Left colon (tissue), 2 donors: ENCODE data around the gene MYBPC3. TPM values are rescaled to one million over a fixed set of nuclear protein-coding genes. Genes with fewer than 3 reads are reported as not detected.
A peak's percentile ranks its signal among the peaks of the same experiment; 100 is the strongest.

ENCODE experiments used
- ATAC-seq: fragments of 200-7000 bp; cut with Tn5 transposase; one replicate; pipeline ENCODE4 v1.9.1; 2020; ENCODE audit warnings: mild to moderate bottlenecking, moderate library complexity
- DNase-seq, 2 donors: peaks; one replicate each; pipeline ENCODE4 v3.0.0-alpha.2; 2020
- intact Hi-C, 2 donors: fragments of 100-400 bp; cut with DNase I in 1 of 2; cut with micrococcal nuclease in 1 of 2; formaldehyde crosslinking; loops; one replicate each; pipeline versions ENCODE4 v1.11.2 to v1.14.0; 2022; cut with DNase I, micrococcal nuclease
- total RNA-seq, 2 donors: library from RNA; stranded (reverse); fragmentation: NEBNext Ultra II Directional; extraction: Animal tissue kit (Norgen Biotek cat#: 25700); gene quantifications; one replicate each; pipeline ENCODE4 v1.2.1, GENCODE V29; 2021
- donor health status: DM: no; HTN: no; CAD: no.
- donor health status: DM: yes; HTN: yes; CAD: no.

MYBPC3 gene
- total RNA-seq, 2 donors from 2014 or later, result not detected

DNA sequence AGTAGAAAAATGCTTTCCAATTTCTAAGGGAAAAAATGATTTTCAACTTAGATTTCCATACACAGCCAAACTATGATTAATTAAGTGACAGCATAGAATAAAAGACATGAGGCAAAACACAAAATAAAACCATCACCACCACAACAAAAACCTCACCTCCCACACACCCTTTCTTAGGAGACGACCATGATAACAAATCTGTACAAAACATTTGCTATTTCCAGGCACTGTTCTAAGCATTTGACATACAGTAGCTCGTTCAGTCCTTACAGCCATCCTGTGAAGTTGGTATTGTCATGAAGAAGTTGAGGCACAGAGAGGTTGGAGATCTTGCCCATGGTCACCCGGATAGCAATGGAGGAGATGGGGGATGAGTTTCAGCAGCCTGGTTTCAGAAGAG, 17.2 kb upstream of the MYBPC3 start:
- intact Hi-C loops, result loop anchor here (10.0 kb wide), 2 partner anchors 75 to 85 kb away; partner anchors contain the start of gene RAPSN (in 1 of the 2)
- DNase-seq (no peak), ATAC-seq (no peak)

DNA sequence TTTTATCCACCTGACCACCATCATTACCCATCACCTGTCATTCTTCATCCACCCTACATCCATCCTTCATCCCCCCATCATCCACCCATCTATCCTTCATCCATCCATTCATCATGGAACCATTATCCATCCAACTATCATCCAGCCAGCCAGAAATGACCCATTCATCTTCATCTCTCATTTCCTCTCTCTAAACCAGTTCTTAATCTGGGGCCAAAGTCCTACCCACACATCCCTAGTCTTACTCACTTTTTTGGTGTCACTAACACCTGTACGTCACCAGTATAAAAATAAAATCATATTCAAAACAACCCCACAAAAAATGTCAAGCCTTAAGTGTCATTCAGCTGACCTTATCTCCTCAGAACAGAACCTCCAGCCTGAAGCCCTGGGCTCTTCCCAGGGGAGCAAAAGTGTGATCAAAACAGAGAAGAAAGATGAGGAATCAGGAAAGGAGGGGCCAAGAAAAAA, 13.6 kb upstream of the MYBPC3 start:
- DNase-seq (no peak), ATAC-seq (no peak)
- intact Hi-C loops, result no loop called here

DNA sequence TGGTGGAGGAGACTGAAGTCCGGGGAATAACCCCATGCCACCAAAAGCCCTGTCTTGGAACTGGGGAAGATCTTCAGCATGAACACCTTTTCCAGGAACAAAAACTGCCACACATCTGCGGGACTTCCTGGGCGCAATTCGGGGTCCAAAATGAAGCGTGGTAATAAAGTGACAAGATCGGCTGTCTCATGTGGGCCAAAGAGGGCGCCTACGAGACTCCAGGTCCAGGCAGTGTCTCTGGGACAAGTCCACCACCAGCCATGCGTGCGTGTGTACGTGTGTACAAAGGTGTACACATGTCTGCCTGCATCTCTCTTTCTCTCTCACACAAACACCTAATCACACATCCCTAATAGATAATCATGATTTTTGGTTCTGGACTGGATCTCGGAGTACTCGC, 8.9 kb upstream of the MYBPC3 start:
- DNase-seq, result no peak
- ATAC-seq, result no peak
- intact Hi-C loops, result no loop called here

DNA sequence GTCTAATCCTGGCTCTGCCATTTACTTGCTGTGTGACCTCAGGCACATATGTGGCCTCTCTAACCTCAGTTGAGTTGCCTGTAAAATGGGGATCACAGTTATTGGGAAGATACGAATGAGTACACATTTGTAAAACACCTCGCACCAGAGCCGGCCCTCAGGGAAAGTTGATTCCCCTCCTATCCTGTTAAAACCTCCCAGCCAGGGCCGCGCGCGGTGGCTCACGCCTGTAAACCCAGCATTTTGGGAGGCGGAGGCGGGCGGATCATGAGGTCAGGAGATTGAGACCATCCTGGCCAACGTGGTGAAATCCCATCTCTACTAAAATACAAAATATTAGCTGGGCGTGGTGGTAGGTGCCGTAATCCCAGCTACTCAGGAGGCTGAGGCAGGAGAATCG, 7.8 kb upstream of the MYBPC3 start:
- ATAC-seq, result no peak
- no peak for DNase-seq
- intact Hi-C loops, result no loop called here

DNA sequence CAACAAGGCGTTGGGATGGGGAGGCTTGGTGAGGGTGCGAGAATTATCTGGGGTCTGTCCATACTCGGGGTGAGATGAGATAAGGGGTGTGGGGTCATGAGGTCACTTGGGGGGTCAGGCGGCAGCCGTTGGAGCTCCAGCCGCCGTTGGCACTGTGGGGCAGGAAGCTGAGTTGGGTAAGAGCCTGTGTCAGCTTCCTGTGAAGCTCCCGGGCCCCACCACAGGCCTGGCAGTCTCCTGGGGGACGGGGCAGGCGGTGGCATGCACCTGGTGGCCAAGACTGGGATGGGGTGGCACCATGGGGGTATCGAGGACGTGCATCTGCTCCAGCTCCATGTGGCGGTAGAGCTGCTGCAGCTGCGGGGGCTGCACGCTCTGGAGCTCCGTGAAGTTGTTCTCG, 7.1 kb upstream of the MYBPC3 start:
- intact Hi-C loops, result no loop called here
- ATAC-seq (no peak), DNase-seq (no peak)

DNA sequence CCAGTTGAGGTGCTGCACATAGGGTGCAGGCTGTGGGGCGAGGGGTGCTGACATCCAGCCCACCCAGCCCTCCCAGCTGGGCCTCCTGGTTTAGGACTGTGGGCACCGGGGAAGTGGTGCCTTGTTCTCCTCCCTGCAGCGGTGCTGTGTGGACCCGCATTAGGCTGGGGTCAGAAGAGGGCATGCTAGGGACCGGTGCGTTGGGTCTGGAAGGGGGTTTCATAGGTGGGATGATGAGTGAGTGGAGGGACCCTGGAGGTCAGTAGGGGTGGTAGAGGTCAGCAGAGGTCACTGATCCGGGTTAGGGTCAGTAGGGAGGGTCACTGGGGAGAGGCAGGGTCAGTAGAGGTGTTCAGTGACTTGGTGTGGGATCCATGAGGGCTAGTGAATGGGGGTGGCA, 6.7 kb upstream of the MYBPC3 start:
- no peak for ATAC-seq
- DNase-seq, result no peak
- intact Hi-C loops, result no loop called here

DNA sequence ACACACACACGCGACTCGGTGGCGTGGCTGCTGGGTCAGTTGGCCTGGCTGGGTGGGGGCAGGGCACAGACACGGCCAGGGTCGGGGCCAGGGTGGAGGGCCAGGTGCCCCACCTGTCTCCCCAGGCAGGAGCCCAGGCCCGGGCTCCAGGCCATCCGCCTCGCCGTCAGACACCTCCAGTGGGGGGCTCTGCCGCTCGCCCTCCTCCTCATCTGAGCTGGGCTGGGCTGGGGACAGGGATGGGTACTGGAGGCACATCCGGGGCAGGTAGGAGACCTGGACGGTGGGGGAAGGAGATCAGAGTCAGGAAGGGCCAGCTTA, 6.2 kb upstream of the MYBPC3 start:
- intact Hi-C loops, result no loop called here
- ATAC-seq (no peak), DNase-seq (no peak)

DNA sequence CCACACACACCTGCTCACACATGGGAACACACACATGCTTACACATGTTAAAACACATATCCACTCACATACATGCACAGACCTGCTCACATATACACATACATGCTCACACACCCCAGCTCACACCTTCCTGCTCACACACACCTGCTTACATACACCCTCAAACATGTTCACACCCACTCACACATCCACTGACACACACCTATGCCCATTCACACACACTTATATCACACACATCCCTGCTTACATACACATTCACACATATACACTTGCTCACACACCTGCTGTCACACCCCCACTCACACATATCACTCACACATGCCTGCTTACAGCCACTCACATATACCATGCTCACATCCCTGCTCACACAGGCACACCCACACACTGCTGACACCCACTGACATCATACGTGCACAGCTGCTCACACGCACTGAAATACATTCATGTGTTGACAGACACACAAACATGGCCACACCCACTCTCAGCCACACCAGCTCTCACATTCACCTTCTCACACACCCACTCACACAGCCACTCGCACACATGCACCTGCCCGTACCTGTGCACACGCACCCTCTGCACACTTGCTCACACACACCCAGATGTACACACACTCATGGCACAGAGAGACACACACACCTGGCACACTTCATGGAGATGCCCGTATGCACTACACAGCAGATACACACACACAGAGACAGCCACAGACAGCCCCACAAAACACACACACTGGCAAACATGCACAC, 5.7 kb upstream of the MYBPC3 start:
- no peak for ATAC-seq
- no peak for DNase-seq
- intact Hi-C loops, result no loop called here

DNA sequence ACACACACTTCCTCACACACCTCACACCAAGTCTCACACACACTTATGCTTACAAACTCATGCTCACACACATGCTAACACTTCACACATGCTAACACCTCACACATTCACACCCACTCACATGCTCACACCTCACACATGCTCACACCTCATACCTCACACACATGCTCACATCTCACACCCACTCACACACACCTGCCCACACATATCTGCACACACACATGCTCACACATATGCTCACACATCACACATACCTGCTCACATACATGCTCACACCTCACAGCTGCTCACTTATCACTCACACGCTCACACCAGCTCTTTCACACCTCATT, 4.5 kb upstream of the MYBPC3 start:
- no peak for DNase-seq
- intact Hi-C loops, result no loop called here
- ATAC-seq, result no peak

DNA sequence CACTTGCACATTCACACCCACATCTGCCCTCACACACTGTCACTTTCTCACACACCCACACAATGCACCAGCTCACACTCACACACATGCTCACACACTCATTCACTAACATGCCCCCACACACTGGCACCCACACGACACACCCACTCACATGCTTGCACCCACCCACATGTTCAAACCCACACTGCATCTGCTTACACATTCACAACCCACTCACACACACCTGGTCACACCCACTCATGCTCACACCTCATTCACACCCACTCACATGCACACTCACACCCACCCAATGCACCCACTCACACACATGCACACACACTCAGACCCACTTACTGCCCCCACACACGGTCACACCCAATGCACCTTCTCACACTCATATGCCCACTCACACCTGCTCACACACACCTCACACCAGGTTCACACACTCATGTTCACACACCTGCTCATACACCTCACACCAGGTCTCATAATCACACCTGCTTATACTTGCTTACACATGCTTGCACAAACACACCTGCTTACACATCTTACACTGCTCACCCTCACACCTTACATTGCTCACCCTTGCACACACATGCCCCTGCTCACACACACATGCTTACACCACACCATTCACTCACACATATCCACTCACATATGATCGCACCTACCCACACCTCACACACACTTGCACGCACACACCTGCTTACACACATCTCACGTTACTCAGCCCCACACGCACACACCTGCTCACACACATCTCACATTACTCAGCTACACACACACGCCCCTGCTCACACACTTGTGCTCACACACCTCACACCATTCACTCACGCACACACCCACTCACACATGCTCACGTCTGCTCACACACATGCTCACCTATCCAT, 3.9 kb upstream of the MYBPC3 start:
- no peak for ATAC-seq
- intact Hi-C loops, result no loop called here
- no peak for DNase-seq

DNA sequence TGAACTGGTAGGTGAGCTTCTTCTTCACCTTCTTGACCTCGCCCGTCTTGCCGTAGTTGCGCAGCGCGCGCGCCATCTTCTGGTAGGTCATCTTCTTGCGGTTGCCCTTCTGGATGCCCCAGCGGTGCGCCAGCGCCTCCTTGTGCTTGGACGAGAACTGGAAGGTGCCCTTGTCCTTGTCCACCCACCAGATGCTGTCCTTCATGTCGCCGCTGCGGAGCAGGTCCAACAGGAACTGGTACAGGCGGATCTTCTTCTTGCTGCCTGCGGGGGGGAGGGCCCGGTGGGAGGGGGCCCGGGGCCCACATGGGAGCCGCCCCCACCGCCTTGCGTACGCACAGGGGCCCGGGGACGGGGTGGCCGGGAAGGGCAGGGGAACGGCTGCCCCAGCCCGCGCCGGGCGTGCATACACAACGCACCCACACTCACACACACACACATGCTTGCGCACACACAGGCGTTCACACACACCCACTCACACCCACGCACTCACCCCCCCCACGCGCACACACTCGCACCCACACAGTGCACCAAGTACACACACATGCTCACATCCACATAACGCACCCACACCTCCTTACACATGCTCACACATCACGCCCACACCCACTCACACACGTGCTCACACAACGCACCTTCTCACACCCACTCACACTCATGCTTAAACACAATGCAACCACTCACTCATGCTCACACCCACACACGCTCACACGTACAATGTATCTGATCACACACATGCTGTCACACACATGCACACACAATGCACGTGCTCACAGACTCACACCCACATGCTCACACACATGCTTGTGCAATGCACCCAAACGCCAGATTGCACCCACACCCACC, 3.0 kb upstream of the MYBPC3 start:
- intact Hi-C loops, result no loop called here
- ATAC-seq, result peak; percentile 94
- peak; percentile 93 to 99 for DNase-seq

DNA sequence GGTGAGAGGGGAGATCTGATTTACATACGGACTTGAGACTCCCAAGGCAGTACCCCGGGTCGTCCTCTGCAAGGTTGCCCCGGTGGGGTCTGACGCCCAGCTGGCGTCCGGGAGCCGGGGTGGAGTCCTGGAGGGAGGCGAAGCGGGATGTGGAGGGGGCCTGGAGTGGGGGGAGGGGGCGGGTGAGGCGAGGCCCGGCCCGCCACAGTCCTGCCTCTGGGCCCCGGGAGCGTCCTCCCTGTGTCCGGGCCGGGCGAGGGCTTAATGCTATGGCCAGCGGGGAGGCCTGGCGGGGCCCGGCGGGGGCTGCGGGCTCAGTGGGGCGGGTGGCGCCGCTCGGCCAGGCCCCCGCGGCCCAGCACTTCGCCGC, 2.4 kb upstream of the MYBPC3 start:
- no peak for DNase-seq
- intact Hi-C loops, result no loop called here
- no peak for ATAC-seq

DNA sequence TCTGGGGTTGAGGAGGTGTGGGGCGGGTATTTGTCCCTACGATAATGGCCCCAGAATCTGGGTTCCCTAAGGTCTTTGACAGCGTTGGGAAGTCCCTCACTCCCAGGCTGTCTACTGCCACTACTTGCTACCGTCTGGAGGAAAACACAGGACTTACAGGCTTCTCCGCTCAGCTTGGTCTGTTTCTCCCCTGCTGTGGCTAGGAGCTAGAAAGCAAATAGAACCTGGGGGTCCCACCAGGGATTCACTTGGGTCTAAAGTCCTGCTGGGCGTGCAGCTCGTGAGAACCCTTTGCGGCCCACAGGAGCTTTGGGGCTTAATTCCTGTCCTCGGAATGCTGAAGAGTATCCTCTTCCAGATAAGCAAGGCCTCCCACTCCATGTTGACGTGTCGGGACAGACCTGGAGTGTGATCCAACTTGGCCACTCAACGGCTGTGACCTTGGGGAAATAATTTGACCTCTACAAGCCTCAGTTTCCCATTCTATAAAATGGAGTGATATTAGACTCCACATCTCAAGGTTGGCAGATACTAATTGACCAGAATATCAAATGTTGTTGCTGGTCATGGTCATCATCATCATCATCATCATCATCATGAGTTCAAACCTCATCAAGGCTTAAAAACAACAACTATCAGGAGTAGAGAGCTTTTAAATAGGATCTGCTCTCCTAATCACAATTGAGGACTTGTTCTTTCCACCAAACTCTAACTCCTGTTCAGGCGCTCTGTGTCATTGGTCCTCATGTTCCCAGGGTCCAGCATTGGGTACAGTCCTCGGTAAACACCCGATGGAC, 1.7 kb upstream of the MYBPC3 start:
- intact Hi-C loops, result no loop called here
- ATAC-seq (no peak), DNase-seq (no peak)

DNA sequence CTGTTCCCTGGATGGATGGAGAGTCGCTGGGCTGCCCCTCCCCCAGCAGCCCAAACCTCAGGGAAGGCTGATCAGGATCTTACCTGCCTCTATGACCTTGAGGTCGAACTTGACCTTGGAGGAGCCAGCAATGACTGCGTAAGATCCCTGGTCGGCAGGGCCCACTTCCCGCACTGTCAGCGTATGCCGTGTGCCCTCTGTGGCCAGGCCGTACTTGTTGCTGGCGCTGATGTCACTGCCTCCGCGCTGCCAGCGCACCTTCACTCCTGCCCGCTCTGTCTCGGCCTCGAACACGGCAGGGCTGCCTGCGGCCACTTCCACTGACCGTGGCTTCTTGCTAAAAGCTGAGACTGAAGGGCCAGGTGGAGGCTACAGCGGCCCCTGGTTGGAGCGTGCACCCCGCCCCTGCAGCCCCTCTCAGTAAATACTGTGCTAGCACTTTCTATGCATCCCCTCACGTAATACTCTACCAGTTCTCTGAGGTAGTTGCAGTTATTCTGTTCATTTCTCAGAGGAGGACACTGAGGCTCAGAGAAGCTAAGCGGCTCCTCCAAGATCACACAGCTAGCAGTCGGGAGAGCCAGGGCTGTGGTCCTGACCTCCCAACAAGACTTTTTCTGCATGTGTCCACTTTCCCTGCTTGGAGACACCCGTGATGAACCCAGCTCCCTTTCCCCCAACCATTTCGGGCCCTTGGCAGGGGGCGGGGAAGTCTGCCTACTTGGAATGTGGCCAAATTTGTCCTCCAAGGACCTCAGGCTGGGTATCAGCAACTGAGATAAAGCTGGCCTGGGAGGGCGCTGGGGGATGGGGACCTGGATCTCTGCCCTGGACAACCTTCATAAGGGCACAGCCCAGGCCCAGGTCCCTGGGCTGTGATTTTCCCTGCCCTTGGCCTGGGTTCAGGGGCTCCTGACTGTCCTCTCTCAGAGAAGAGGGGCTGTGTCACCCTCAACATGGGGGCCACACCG, 1.1 kb downstream of the MYBPC3 start:
- intact Hi-C loops, result no loop called here
- ATAC-seq, result no peak
- DNase-seq, result no peak

DNA sequence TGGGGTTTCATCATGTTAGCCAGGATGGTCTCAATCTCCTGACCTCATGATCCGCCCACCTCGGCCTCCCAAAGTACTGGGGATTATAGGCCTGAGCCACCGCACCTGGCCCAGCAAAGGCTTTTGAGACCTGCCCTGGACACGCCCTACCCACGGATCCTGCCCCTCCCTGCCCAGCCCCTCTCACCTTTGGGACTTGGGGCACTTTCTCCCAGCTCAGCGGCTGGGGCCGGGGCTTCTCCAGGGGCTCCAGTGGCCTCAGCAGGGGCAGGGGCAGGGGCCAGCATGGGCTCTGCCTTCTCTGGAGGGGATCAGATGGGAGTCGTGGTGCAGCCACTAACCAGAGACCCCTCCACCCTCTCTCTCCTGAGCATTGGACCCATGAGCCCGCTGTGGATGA, 2.2 kb downstream of the MYBPC3 start:
- intact Hi-C loops, result no loop called here
- DNase-seq, result no peak
- no peak for ATAC-seq

DNA sequence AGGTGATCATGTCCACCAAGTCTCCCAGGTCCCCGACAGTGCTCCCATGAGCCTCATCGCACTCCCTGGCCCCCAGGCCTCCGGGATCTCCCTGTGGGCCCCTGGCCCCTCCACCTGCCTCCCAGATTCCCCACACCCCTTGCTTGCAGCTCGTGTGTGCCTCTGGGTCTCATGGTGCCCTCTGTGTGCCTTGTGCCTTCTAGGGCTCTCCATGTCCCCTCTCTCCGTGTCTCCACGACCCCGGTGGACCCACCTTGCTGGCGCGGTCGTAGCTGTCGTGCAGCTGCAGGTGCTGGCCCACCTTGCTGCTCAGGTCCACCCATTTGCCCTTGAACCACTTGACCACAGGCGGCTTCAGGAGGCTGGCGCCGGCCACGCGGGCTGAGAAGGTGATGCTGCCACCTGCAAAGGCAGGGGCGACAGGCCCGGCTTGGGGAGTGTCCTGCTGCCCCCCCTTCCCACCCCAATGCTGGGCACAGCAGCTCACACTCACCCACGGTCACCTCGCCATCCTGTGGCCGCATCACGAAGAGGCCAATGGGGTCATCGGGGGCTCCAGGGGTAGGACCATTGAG, 2.9 kb downstream of the MYBPC3 start:
- intact Hi-C loops, result no loop called here
- DNase-seq, result no peak
- ATAC-seq, result no peak

DNA sequence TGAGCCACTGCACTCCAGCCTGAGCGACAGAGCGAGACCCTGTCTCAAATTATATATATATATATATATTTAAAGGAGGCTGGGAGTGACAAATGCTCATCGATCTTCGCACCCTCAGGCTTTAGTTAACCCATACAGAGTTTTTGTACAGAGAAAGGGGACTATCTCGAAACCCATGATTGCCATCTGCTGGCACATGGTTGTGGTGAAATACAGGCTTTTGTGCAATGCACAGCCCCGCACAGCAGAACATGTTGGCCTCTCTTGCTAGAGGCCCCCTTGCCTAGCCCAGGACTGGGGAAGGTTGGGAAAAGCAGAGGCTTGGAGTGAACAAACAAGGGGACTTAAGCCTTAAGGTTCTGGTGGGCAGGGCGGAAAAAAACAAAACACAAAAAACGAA, 3.6 kb downstream of the MYBPC3 start:
- intact Hi-C loops, result no loop called here
- ATAC-seq, result peak; percentile 45
- no peak for DNase-seq
